GM18907 (cell line): ENCODE measurements around the gene USP17L19.
"Not testable (repeated sequence)": the region's sequence is repeated elsewhere in the genome, so short reads cannot be mapped to it uniquely, and the experiment has no call there.

Source experiments
- ATAC-seq: cut with Tn5 transposase; IDR thresholded peaks from one replicate; pipeline ENCODE4 v1.9.1; 2021; ENCODE audit warnings: mild to moderate bottlenecking, moderate library complexity; ENCODE audit not compliant: unreplicated experiment

USP17L19 gene, protein sequence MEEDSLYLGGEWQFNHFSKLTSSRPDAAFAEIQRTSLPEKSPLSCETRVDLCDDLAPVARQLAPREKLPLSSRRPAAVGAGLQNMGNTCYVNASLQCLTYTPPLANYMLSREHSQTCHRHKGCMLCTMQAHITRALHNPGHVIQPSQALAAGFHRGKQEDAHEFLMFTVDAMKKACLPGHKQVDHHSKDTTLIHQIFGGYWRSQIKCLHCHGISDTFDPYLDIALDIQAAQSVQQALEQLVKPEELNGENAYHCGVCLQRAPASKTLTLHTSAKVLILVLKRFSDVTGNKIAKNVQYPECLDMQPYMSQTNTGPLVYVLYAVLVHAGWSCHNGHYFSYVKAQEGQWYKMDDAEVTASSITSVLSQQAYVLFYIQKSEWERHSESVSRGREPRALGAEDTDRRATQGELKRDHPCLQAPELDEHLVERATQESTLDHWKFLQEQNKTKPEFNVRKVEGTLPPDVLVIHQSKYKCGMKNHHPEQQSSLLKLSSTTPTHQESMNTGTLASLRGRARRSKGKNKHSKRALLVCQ

GRCh38 chr4:9253078-9253477 lies at the start of gene USP17L19:
USP17L19 (plus strand) TSS chr4:9253378; CDS start chr4:9253378, 0 bp downstream.
- ATAC-seq: not testable (repeated sequence)

- not testable (repeated sequence) for ATAC-seq
Observed at GRCh38 chr4:9210357-9210756, 42.8 kb upstream of the USP17L19 start, which contains the start of gene USP17L10. USP17L10 (plus strand) TSS chr4:9210657; CDS start chr4:9210657, 0 bp downstream.

DNA sequence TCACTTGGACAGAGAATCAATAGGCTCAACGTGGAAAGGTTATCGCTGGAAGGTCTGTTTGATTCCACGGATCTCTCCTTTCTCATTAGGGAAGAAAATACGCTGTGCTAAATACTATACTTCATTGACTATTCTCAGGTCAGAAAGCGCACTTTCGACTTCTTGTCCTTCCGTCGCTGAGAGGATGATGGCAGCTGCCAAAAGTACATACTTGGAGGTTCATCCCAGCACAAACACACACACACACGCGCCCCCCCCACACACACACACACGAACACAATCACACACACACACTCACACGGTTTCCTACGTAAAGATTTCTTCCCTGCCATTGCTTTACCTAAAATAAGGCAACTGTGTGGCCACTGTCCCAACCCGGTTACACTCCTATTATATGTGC lies 38.5 kb upstream of the USP17L19 start:
- ATAC-seq: not testable (repeated sequence)

- ATAC-seq: not testable (repeated sequence)
Observed at GRCh38 chr4:9215105-9215504, 38.1 kb upstream of the USP17L19 start, which contains the start of gene USP17L11. USP17L11 (plus strand) TSS chr4:9215405; CDS start chr4:9215405, 0 bp downstream.

- not testable (repeated sequence) for ATAC-seq
Observed at GRCh38 chr4:9219852-9220251, 33.3 kb upstream of the USP17L19 start, which contains the start of gene USP17L12. USP17L12 (plus strand) TSS chr4:9220152; CDS start chr4:9220152, 0 bp downstream.

- not testable (repeated sequence) for ATAC-seq
Observed at GRCh38 chr4:9224596-9224995, 28.6 kb upstream of the USP17L19 start, which contains the start of gene USP17L13. USP17L13 (plus strand) TSS chr4:9224896; CDS start chr4:9224896, 0 bp downstream.

DNA sequence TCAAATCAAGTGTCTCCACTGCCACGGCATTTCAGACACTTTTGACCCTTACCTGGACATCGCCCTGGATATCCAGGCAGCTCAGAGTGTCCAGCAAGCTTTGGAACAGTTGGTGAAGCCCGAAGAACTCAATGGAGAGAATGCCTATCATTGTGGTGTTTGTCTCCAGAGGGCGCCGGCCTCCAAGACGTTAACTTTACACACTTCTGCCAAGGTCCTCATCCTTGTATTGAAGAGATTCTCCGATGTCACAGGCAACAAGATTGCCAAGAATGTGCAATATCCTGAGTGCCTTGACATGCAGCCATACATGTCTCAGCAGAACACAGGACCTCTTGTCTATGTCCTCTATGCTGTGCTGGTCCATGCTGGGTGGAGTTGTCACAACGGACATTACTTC lies 22.9 kb upstream of the USP17L19 start:
- ATAC-seq: not testable (repeated sequence)

- ATAC-seq: not testable (repeated sequence)
Observed at GRCh38 chr4:9234085-9234484, 19.1 kb upstream of the USP17L19 start, which contains the start of gene USP17L15. USP17L15 (plus strand) TSS chr4:9234385; CDS start chr4:9234385, 0 bp downstream.

- not testable (repeated sequence) for ATAC-seq
Observed at GRCh38 chr4:9238461-9238860, 14.7 kb upstream of the USP17L19 start.

GRCh38 chr4:9243579-9243978 lies 9.6 kb upstream of the USP17L19 start, which contains the start of gene USP17L17:
USP17L17 (plus strand) TSS chr4:9243879; CDS start chr4:9243879, 0 bp downstream.
- ATAC-seq: not testable (repeated sequence)

- not testable (repeated sequence) for ATAC-seq
Observed at GRCh38 chr4:9247953-9248680, 5.1 kb upstream of the USP17L19 start, which contains the start of gene USP17L18. USP17L18 (plus strand) TSS chr4:9248630; CDS start chr4:9248630, 0 bp downstream.

GRCh38 chr4:9257824-9258223 lies 4.6 kb downstream of the USP17L19 start, which contains the start of gene USP17L20:
USP17L20 (plus strand) TSS chr4:9258124; CDS start chr4:9258124, 0 bp downstream.
- ATAC-seq: not testable (repeated sequence)

GRCh38 chr4:9262572-9262971 lies 9.4 kb downstream of the USP17L19 start, which contains the start of gene USP17L21:
USP17L21 (plus strand) TSS chr4:9262872; CDS start chr4:9262872, 0 bp downstream.
- ATAC-seq: not testable (repeated sequence)

GRCh38 chr4:9267319-9267718 lies 14.1 kb downstream of the USP17L19 start, which contains the start of gene USP17L22:
USP17L22 (plus strand) TSS chr4:9267619; CDS start chr4:9267619, 0 bp downstream.
- not testable (repeated sequence) for ATAC-seq

DNA sequence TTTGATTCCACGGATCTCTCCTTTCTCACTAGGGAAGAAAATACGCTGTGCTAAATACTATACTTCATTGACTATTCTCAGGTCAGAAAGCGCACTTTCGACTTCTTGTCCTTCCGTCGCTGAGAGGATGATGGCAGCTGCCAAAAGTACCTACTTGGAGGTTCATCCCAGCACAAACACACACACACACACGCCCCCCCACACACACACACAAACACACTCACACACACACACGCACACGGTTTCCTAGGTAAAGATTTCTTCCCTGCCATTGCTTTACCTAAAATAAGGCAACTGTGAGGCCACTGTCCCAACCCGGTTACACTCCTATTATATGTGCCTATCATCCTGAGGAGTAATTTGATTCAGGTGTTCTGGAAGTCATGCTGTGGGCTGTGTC lies 18.5 kb downstream of the USP17L19 start:
- not testable (repeated sequence) for ATAC-seq
